NCI-H226 (cell line): ENCODE results near the gene SMIM24.

Source experiments
- DNase-seq: peaks from one replicate; pipeline ENCODE4 v3.0.0-alpha.2; 2015

SMIM24 gene

GRCh38 chr19:3496392-3497273 is 16.3 kb upstream of the SMIM24 start:
- DNase-seq: no peak

GRCh38 chr19:3494559-3494958 is 14.2 kb upstream of the SMIM24 start:
- DNase-seq: no peak

DNA sequence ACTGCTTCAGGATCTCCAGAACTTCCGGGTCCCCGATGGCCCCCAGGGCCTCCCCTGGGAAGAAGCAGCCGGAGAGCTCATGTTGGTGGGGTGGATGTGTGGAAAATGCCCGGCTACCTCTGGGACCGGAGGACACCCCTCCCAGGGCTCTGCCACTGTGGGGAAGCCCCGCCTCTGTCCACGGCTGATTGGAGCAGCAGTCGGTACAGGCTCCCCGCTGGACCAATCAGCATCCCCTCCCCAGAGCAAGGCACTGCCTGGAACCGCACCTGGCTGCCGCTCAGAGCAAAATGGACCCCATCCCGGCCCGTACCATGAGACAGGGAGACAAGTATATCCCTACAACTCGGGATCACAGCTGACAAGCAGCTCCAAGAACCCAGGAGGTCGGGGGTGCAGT is 13.7 kb upstream of the SMIM24 start:
- DNase-seq: peak; percentile 22

GRCh38 chr19:3493651-3494050 is 13.3 kb upstream of the SMIM24 start:
- no peak for DNase-seq

DNA sequence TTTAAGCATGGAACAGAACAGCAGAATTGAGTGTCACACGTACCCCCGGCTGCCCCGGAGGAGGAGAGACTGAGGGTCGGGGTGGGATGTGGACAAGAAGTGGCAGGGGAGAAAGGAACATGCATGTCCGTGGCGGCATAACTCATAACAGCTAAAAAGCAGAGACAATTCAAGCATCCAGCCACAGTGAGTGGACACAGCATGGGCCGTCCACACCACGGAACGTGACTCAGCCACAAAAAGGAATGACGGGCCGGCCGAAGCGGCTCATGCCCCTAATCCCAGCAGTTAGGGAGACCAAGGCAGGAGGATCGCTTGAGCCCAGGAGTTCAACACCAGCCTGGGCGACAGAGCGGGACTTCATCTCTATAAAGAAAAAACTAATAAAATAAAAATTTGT is 12.6 kb upstream of the SMIM24 start:
- no peak for DNase-seq

DNA sequence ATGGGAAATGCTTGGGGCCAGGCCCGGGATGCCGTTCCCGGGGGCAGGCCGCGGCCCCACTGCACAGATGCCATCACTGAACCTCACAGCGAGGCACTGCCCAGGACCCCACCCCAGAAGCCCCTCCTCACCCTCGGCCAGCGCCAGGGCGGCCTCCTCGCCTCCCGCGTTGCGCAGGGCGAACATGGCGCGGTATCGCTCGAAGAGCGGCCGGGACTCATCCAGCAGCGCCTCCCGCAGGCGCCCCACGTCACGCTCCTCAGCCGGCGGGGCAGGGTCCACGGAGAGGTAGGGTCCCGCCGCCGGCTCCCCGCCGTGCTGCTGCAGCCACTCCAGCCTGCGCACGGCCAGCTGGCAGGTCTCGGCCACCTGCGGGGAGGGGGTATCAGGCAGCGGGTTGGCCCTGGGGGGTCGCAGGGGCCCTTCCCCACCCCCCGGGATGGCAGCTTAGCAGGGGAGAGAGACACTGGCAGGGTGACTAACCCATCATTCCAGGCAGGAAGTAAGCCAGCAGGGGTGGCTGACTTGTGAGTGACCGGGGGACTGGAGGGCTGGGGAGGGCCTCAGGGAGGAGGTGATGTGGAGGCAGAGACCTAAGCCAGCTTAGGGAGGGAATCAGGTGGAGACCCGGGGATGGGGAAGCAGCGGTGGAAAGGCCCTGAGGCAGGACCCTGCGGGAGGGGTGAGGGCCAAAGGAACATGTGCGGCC is 12.0 kb upstream of the SMIM24 start:
- no peak for DNase-seq

DNA sequence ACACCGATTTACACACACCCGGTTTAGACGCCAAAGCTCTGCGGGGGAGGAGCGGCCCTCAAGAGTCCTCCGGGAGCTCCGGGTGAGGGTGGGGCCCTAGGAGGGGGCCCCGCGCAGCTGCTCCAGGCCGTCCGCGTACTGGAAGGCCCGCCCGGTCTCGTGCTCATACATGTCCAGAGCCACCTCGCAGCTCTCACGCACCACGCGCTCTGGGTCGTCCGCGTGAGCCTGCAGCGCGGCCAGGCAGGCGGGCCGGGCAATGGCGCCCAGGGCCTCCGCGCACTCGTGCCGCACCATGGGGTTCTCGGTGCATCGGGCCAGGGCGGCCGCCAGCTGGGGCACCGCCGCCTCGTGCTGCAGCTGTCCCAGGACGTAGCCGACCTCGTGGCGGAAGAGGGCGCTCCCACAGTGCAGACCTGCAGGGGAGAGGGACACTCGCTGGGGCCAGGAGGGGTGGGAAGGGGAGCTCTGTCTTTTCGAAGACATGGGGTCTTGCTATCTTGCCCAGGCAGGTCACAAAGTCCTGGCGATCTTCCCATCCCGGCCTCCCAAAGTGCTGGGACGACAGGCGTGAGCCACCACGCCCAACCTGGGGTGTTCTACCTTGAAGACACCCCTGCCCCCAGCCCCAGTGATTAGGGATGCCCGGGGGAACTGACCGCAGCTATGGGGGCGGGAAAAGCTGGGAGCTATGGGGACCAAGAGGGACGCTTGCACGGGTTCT is 11.2 kb upstream of the SMIM24 start:
- no peak for DNase-seq

GRCh38 chr19:3483226-3483628 is 2.9 kb upstream of the SMIM24 start, which contains the start of gene SMIM44:
Gene SMIM44, minus strand, starts transcription at chr19:3483441. Its CDS starts 38 bp downstream, at chr19:3483403.
- no peak for DNase-seq

GRCh38 chr19:3482507-3483225 is 2.3 kb upstream of the SMIM24 start:
- DNase-seq: no peak

DNA sequence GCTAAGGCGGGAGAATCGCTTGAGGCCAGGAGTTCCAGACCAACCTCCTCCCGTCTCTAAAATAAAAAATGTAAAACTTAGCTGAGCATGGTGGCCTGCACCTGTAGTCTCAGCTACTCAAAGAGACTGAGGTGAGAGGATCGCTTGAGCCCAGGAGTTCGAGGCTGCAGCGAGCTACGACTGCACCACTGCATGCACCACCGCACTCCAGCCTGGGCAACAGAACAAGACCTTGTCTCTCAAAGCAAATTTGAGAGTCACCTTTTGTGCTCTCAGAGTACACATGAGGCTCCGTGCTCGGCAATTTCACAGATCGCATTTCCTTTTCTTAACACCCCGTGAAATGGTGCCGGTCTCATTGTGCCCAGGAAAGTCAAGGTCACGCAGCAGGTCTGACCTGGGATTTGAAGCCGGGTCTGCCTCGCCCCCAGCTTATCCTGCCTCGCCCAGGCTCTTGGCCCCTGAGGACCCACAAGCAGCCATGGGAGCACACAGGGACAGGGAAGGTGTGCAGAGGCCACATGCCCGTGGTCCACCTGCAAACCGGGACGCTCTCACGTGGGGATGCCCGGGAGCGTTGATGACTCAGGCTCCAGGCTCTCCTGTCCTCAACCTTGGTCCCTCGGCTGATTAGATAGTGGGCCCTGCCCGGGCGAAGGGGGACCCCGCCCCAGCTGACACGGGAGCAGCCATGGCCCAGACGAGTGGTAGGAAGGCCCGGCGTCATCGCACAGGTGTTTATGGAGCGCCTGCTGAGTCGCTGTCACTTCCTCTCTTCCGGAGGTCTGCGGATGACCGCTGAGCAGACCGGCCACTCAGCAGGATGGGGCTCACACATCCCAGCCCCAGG is 1.1 kb upstream of the SMIM24 start:
- DNase-seq: no peak

- no peak for DNase-seq
Observed at GRCh38 chr19:3479834-3480215, 500 bp downstream of the SMIM24 start.

DNA sequence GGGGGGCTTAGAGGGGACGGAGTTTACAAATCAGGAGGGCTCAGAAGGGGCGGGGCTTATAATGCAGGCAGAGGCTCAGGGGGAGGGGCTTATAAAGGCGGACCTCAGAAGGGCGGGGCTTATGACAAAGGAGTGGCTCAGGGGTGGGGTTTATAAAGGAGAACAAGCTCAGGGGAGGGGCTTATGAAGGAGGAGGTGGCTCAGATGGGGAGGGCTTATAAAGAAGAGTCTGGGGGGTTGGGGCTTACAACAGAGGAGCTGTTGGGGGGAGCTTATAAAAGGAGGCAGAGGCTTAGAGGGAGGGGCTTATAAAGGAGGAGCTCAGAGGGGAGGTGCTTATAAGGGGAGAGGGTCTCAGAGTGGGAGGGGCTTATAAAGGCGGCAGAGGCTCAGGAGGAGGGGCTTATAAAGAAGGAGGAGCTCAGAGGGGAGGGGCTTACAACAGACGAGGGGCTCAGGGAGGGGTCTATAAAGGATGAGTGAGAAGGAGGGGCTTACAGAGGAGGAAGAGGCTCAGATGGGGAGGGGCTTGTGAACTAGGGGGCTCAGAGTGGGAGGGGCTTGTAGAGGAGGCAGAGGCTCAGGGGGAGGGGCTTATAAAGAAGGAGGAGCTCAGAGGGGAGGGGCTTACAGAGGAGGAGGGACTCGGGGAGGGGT is 1.0 kb downstream of the SMIM24 start:
- DNase-seq: no peak

GRCh38 chr19:3478409-3479176 is 1.7 kb downstream of the SMIM24 start:
- no peak for DNase-seq

GRCh38 chr19:3477951-3478350 is 2.4 kb downstream of the SMIM24 start:
- DNase-seq: no peak

- no peak for DNase-seq
Observed at GRCh38 chr19:3477506-3477905, 2.8 kb downstream of the SMIM24 start.

DNA sequence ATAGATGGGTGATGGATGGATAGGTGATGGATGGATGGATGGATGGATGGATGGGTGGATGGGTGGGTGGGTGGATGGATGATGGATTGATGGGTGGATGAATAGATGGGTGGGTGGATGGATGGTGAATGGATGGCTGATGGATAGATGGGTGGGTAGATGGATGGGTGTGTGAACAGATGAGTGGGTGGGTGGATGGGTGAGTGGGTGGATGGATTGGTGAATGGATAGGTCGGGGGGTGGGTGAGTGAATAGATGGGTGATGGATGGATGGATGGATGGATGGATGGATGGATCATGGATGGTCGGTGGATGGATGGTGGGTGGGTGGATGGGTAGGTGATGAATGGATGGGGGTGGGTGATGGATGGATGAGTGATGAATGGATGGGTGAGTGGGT is 3.5 kb downstream of the SMIM24 start:
- DNase-seq: no peak

DNA sequence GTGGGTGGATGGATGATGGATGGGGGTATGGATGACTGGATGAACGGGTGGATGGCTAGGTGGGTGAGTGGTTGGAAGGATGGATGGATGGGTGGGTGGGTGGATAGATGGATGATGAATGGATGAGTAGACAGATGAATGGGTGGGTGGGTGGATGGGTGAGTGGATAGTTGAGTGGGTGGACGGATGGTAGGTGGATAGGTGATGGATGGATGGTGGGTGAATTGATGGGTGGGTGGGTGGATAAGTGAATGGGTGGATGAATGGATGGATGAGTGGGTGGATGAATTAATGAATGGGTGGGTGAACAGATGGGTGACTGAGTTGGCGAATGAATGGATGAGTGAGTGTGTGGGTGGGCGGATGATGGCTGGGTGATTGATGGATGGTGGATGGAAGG is 4.9 kb downstream of the SMIM24 start:
- DNase-seq: no peak

- DNase-seq: no peak
Observed at GRCh38 chr19:3474614-3475013, 5.7 kb downstream of the SMIM24 start.

GRCh38 chr19:3474010-3474409 is 6.3 kb downstream of the SMIM24 start:
- no peak for DNase-seq

DNA sequence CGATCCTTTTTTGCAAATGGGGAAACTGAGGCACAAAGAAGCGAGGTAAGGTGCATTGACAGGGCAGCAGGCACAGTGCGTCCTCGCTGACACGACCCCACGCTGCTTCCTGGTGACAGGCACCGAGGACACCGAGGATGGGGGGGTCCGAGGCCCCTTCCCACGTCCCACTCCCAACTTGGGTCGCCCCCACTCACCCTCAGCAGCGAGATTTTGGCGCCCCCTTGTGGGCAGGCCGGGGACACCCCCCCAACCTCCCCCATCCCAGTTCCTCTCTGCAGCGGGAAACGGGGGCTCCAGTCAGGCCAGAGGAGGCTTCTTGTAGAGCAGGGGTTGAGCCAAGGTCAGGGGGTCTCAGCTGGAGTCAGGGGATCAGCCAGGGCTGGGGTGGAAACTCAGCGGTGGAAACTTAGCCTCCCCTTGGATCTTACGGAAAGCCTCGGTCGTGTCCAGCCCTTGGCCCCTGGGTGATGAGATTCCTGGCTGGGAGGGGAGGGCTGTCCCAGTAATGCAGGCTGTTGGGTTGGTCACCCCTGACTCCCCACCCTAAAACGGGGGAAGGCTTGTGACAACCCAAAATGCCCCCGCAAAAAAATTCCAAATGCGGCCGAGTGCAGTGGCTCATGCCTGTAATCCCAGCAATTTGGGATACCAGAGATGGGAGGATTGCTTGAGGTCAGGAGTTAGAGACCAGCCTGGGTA is 8.2 kb downstream of the SMIM24 start:
- DNase-seq: no peak
